AG04449 (cell line): ENCODE results near the gene PANK3.
A peak's percentile ranks its signal among the peaks of the same experiment; 100 is the strongest.

ENCODE experiments used
- CTCF ChIA-PET: fragments of 350-600 bp; formaldehyde crosslinking; extraction: SDS; loops from one replicate; lab custom pipeline; 2021; ENCODE audit warnings: antibody characterized with exemption; lab: Yijun Ruan, JAX
- POLR2A ChIA-PET: fragments of 400-600, 350-600 bp; formaldehyde crosslinking; extraction: SDS; loops from one replicate; lab custom pipeline; 2020; ENCODE audit warnings: antibody characterized with exemption, inconsistent platforms; lab: Yijun Ruan, JAX
- DNase-seq: peaks from one replicate; pipeline ENCODE4 v3.0.0-alpha.2; 2010; ENCODE audit warnings: low read depth, low spot score
- H3K4me3 ChIP-seq: 2 replicates; pipeline ENCODE4 v1.5.1; 2011; ENCODE audit warnings: low read depth, mild to moderate bottlenecking, control low read depth, low read length
- CTCF ChIP-seq: IDR thresholded peaks from one replicate; pipeline ENCODE4 v1.5.1; 2011; ENCODE audit warnings: mild to moderate bottlenecking, moderate library complexity, low read length, control low read depth, inconsistent platforms; ENCODE audit not compliant: insufficient read depth; ENCODE audit errors: missing control alignments

PANK3 gene

DNA sequence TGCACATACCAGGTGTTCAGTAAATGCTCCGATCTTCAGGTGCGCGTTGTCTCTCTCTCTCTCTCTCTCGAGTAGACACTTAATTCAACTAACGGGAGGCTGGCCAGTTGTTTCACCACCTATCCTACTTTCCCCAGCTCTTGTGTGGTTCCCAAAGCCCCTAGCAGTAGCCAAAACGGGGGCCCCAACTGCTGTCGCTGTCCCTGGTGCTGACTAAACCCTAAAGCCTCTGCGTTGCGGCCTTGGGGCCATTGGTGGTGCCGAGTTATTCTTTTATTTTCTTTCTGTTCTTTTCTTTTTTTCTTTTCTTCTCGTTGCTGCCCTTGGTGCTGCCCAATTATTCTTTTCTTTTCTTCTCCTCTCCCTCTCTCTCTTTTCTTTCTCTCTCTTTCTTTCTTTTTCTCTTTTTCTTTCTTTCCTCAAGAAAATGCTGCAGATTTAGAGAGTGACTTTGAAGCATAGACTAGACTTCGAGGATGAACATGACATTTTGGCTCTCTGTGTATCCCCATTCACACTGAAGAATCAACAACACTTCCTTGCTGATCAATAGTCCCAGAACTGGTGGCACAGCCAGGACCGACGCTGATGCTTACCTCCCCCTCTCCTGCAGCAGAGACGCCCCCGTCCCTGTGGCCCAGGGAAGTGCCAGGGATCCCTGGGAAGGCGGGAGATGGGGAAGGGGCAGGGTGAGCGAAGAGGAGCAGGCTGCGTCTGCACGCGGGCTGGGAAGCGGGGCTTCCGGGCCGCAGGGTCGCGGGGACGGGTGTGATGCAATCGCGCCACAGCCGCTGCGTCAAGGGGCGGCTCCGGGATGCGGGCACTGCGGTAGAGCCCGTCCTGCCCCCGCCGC, 50.4 kb downstream of the PANK3 start, which contains the start of gene FBLL1:
TSS of gene FBLL1 (plus strand) at position 785 of the 853 bp plus-strand sequence. CDS start 200 bp downstream, outside the sequence.
- no peak for TF ChIP-seq CTCF
- CTCF ChIA-PET, result no interaction called here
- no peak for DNase-seq
- peak within 1 kb of the TSS; percentile 52 for H3K4me3 ChIP-seq
- POLR2A ChIA-PET, result no interaction called here

- no peak for TF ChIP-seq CTCF
- CTCF ChIA-PET, result no interaction called here
- POLR2A ChIA-PET, result no interaction called here
Measured at GRCh38 chr5:168527756-168528295, 51.3 kb downstream of the PANK3 start.

DNA sequence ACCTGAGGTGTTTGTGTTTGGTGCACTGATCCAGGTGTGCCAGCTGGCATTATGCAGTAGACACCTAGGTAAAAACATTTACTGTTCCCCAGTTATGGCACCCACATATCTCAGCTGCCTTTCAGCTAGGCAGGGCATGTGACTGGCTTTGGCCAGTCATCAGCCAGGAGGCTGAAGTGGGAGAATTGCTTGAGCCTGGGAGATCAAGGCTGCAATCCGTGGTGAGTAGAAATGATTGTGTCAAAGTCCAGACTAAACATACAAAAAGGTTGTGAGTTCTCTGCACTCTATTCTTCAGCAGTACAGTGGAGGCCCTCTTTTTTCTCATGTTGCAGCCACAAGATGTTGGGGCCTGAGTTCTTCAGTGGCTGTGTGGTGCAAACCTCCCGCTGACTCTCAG, 53.3 kb downstream of the PANK3 start:
- DNase-seq, result no peak
- POLR2A ChIA-PET, result no interaction called here
- CTCF ChIA-PET, result interaction anchor here (1.5 kb wide), 1 partner anchor 39 kb away, joined by 4 read pairs; no protein-coding TSS in a partner anchor
- no peak overlapping the region for H3K4me3 ChIP-seq
- TF ChIP-seq CTCF, result no peak

More at GRCh38 chr5:168527756-168528295, 51.3 kb downstream of the PANK3 start:
- no peak overlapping the region for H3K4me3 ChIP-seq
- no peak for DNase-seq

DNA sequence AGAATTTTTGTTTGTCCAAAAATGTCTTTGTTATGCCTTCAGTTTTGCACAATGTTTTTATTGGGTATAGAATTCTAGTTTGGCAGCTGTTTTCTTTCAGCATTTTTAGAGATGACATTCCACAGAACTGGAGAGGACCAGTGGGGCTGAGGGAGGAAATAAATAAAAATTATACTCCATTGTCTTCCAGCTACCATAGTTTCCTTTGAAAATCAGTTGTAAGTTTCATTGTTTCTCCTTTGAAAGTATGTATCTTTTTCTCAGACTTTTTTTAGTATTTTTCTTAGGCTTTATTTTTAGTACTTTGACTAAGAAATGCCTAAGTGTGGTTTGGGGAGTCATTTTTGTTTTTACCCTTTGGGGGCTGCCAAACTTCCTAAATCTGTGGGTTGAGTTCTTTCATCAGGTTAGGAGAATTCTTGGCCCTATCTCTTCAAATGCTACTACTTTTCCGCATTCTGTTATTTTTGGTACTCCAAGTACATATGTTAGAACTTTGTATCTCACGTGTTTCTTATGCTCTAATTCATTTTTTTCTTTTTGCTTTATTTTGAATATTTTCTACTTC, 65.2 kb downstream of the PANK3 start:
- ChIA-PET POLR2A (no interaction called here), CTCF (interaction anchor here (1.9 kb wide), 1 partner anchor 27 kb away, joined by 6 read pairs; no protein-coding TSS in a partner anchor)
- DNase-seq, result no peak
- no peak overlapping the region for H3K4me3 ChIP-seq
- TF ChIP-seq CTCF, result no peak

- ChIA-PET POLR2A (no interaction called here), CTCF (interaction anchor here (1.2 to 2.2 kb wide), 2 partner anchors 16 to 233 kb away, joined by 3 to 13 read pairs; partner anchors contain the start of gene RARS1)
- H3K4me3 ChIP-seq, result no peak overlapping the region
- DNase-seq, result no peak
- no peak for TF ChIP-seq CTCF
Measured at GRCh38 chr5:168502563-168503237, 76.5 kb downstream of the PANK3 start.
